Neuronal stem cell (in vitro differentiated cells): ENCODE data around the gene SLC25A39.
A peak's percentile ranks its signal among the peaks of the same experiment; 100 is the strongest.
"Not testable (repeated sequence)": the region's sequence is repeated elsewhere in the genome, so short reads cannot be mapped to it uniquely, and the experiment has no call there.

Source experiments
- DNase-seq: peaks from one replicate; pipeline ENCODE4 v3.0.0-alpha.2; 2013; ENCODE audit warnings: low spot score
- H2AFZ ChIP-seq: one replicate; pipeline ENCODE4 v1.6.1; 2013; ENCODE audit warnings: mild to moderate bottlenecking, low read length, inconsistent platforms
- H2AK5ac ChIP-seq: 2 replicates; pipeline ENCODE4 v1.6.1; 2013; ENCODE audit warnings: low read depth, mild to moderate bottlenecking, inconsistent platforms, low read length, moderate library complexity, mixed read lengths
- H2BK120ac ChIP-seq: 2 replicates; pipeline ENCODE4 v1.6.1; 2013; ENCODE audit warnings: low read depth, mild to moderate bottlenecking, inconsistent platforms, low read length, moderate library complexity, mixed read lengths
- H2BK12ac ChIP-seq: one replicate; pipeline ENCODE4 v1.6.1; 2013; ENCODE audit warnings: low read length, inconsistent platforms
- H2BK15ac ChIP-seq: 2 replicates; pipeline ENCODE4 v1.6.1; 2013; ENCODE audit warnings: mild to moderate bottlenecking, low read length, inconsistent platforms, mixed read lengths
- H2BK5ac ChIP-seq: one replicate; pipeline ENCODE4 v1.6.1; 2013; ENCODE audit warnings: inconsistent platforms, mild to moderate bottlenecking, low read length, moderate library complexity
- H3K14ac ChIP-seq: one replicate; pipeline ENCODE4 v1.6.1; 2013; ENCODE audit warnings: low read length, inconsistent platforms
- H3K18ac ChIP-seq: 2 replicates; pipeline ENCODE4 v1.6.1; 2013; ENCODE audit warnings: low read length, inconsistent platforms
- H3K23ac ChIP-seq: 2 replicates; pipeline ENCODE4 v1.6.1; 2013; ENCODE audit warnings: low read depth, mild to moderate bottlenecking, mixed read lengths, low read length, inconsistent platforms; ENCODE audit not compliant: poor library complexity
- H3K27ac ChIP-seq: replicated peaks from 3 replicates; pipeline ENCODE4 v1.5.1; 2013; ENCODE audit warnings: low read length, inconsistent platforms
- H3K27me3 ChIP-seq, 3 experiments: 2 replicates each; pipeline ENCODE4 v1.6.1; 2013; ENCODE audit warnings: low read length in 3 of 3, mild to moderate bottlenecking in 2 of 3, inconsistent platforms in 1 of 3, low read depth in 1 of 3, mixed read lengths in 1 of 3, moderate library complexity in 1 of 3; ENCODE audit not compliant: control insufficient read depth in 3 of 3, insufficient read depth in 3 of 3
- H3K36me3 ChIP-seq, 2 donors: replicated peaks in 1 of 2; 2 replicates each; pipeline ENCODE4 v1.6.1; 2013; ENCODE audit warnings: low read length in 2 of 2; ENCODE audit not compliant: control insufficient read depth in 2 of 2, insufficient read depth in 2 of 2
- H3K4ac ChIP-seq: 2 replicates; pipeline ENCODE4 v1.6.1; 2013; ENCODE audit warnings: inconsistent platforms, mild to moderate bottlenecking, low read length, moderate library complexity
- H3K4me1 ChIP-seq, 2 donors: 1 replicate in 1 of 2; 2 replicates in 1 of 2; pipeline ENCODE4 v1.6.1; 2013; ENCODE audit warnings: low read length in 2 of 2, low read depth in 1 of 2; ENCODE audit not compliant: control insufficient read depth in 2 of 2, insufficient read depth in 1 of 2
- H3K4me2 ChIP-seq: one replicate; pipeline ENCODE4 v1.6.1; 2013; ENCODE audit warnings: mild to moderate bottlenecking, low read length, inconsistent platforms; ENCODE audit not compliant: insufficient read depth, poor library complexity, severe bottlenecking
- H3K4me3 ChIP-seq, 2 donors: 2 replicates each; pipeline ENCODE4 v1.5.1; 2013; ENCODE audit warnings: low read length in 2 of 2, mild to moderate bottlenecking in 2 of 2, inconsistent platforms in 1 of 2, moderate library complexity in 1 of 2
- H3K79me1 ChIP-seq: one replicate; pipeline ENCODE4 v1.6.1; 2013; ENCODE audit warnings: low read depth, mild to moderate bottlenecking, inconsistent platforms, low read length, moderate library complexity
- H3K9ac ChIP-seq: one replicate; pipeline ENCODE4 v1.6.1; 2013; ENCODE audit warnings: mild to moderate bottlenecking, low read depth, low read length, inconsistent platforms; ENCODE audit not compliant: poor library complexity
- H3K9me3 ChIP-seq, 2 donors: replicated peaks in 1 of 2; 2 replicates each; pipeline versions ENCODE3 to v1.6.1; 2013; ENCODE audit warnings: low read length in 2 of 2, mild to moderate bottlenecking in 2 of 2, inconsistent platforms in 1 of 2, low read depth in 1 of 2, mixed read lengths in 1 of 2, moderate library complexity in 1 of 2; ENCODE audit not compliant: control insufficient read depth in 2 of 2, insufficient read depth in 1 of 2
- H4K8ac ChIP-seq: one replicate; pipeline ENCODE4 v1.6.1; 2013; ENCODE audit warnings: low read depth, mild to moderate bottlenecking, inconsistent platforms, low read length, moderate library complexity
- H4K91ac ChIP-seq: one replicate; pipeline ENCODE4 v1.6.1; 2013; ENCODE audit warnings: low read length, low read depth, mild to moderate bottlenecking, inconsistent platforms; ENCODE audit not compliant: poor library complexity
- WGBS, 2 donors: extraction: QIAGEN DNeasy Blood & Tissue Kit; methylation state at CpG; one replicate each; pipeline ENCODE4 v1.1.7; 2013; ENCODE audit warnings: missing lambda C conversion rate in 2 of 2, mixed read lengths in 1 of 2; ENCODE audit not compliant: insufficient read length in 2 of 2, insufficient replicate concordance in 1 of 2; ENCODE audit errors: extremely low coverage in 2 of 2; 5-methylcytosine and 5-hydroxymethylcytosine counted together

Gene SLC25A39

DNA sequence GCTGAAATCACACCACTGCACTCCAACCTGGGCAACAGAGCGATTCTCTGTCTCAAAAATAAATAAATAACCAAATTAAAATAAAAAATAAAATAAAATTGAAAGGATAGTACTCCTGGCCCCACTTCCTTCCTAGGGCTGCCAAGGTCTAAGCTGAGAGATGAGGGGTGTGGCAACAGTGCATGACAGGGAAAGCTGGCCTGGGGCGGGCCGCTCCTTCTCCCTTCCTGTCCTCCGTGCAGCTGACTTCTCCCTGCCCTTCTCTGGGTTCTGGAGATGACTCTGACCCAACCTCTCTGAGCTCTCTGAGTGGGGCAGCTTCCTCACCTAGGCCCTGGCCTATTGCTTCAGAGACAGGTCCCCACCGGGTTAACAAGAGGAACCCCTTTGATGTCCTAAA, 8.7 kb upstream of the SLC25A39 start:
- Histone ChIP-seq H3K4me2 (no peak overlapping the region), H3K4me1 (no peaks in the 10 kb centered on the region)

DNA sequence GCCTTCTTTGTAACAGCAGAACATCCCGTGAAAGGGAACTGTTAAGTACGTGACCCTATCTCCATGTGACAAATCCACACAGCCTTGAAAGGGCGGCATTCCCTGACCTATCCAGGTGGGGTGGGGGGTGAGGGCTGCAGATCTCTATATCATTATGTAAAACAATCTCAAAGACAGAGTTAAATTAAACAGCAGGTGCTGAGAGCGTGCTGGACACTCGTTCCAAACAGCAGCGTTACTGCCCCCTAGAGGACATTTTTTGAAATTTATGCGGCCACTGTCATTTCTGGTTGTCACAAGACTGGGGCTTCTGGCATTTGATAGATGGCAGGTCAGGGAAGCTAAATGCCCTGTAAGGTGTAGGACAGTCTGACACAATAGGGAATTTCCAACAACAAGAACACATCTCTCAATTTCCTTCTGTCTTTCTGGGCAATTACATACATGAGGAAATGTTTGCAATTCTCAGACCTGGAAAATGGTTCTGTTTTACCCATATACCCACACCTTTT, 6.7 kb upstream of the SLC25A39 start:
- Histone ChIP-seq H4K91ac (no peak overlapping the region), H3K4ac (no peak overlapping the region), H3K27me3 (peaks cover 0 to 24% (median 2%) of the 10 kb centered on the region in 3 experiments), H3K9ac (no peak overlapping the region), H3K23ac (no peak overlapping the region), H4K8ac (no peak overlapping the region), H3K36me3 (no peaks in the 10 kb centered on the region), H3K4me1 (peaks cover 0 to 2% of the 10 kb centered on the region in 2 donors), H2BK15ac (no peak overlapping the region), H2BK5ac (no peak overlapping the region), H3K14ac (no peak overlapping the region), H3K9me3 (no peaks in the 10 kb centered on the region), H3K18ac (no peak overlapping the region), H3K27ac (no peak overlapping the region), H3K4me3 (no peak overlapping the region), H2AFZ (peak overlapping the region; percentile 65), H3K79me1 (no peaks in the 10 kb centered on the region), H3K4me2 (no peak overlapping the region), H2BK12ac (no peak overlapping the region), H2AK5ac (no peak overlapping the region), H2BK120ac (no peak overlapping the region)
- DNase-seq = peak; percentile 86
- WGBS, 2 donors = no CpG with 5 or more reads among the region's 7 CpGs

More for the DNA sequence above, 8.7 kb upstream of the SLC25A39 start:
- Histone ChIP-seq H3K27ac (no peak overlapping the region), H4K91ac (no peak overlapping the region), H3K18ac (no peak overlapping the region), H3K23ac (no peak overlapping the region), H4K8ac (no peak overlapping the region), H2BK120ac (no peak overlapping the region), H2AK5ac (no peak overlapping the region), H3K9me3 (no peaks in the 10 kb centered on the region), H3K79me1 (no peaks in the 10 kb centered on the region), H2BK5ac (no peak overlapping the region), H3K4me3 (no peak overlapping the region), H3K9ac (no peak overlapping the region), H2BK12ac (no peak overlapping the region), H2BK15ac (no peak overlapping the region), H2AFZ (no peak overlapping the region), H3K4ac (no peak overlapping the region), H3K27me3 (peaks cover 0 to 31% (median 0%) of the 10 kb centered on the region in 3 experiments), H3K36me3 (no peaks in the 10 kb centered on the region), H3K14ac (no peak overlapping the region)
- no peak for DNase-seq
- WGBS, 2 donors = no CpG with 5 or more reads among the region's 5 CpGs

DNA sequence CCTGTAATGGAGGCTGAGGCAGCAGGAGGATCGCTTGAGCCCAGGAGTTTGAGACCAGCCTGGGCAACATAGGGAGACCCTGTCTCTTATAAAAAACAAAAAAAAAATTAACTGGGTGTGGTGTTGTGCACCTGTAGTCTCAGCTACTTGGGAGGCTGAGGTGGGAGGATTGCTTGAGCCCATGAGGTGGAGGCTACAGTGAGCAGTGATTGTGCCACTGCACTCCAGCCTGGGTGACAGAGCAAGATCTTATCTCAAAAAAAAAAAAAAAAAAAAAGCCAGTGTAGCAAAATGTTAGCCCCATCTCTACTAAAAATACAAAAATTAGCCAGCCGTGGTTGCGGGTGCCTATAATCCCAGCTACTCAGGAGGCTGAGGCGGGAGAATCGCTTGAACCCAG, 5.6 kb upstream of the SLC25A39 start:
- H3K36me3 ChIP-seq, H3K4me2 ChIP-seq, H3K4me3 ChIP-seq, H3K18ac ChIP-seq, H2BK15ac ChIP-seq, H3K4ac ChIP-seq, H3K23ac ChIP-seq, H3K14ac ChIP-seq, DNase-seq, H2BK120ac ChIP-seq, H2BK5ac ChIP-seq, H4K8ac ChIP-seq, H3K27ac ChIP-seq, H2AFZ ChIP-seq, H2AK5ac ChIP-seq, H4K91ac ChIP-seq, H2BK12ac ChIP-seq, H3K9me3 ChIP-seq, H3K79me1 ChIP-seq, H3K4me1 ChIP-seq, H3K9ac ChIP-seq: not testable (repeated sequence)
- WGBS, 2 donors = no CpG with 5 or more reads among the region's 5 CpGs
- H3K27me3 ChIP-seq = peaks cover 2 to 16% (median 8%) of the 10 kb centered on the region in 3 experiments

DNA sequence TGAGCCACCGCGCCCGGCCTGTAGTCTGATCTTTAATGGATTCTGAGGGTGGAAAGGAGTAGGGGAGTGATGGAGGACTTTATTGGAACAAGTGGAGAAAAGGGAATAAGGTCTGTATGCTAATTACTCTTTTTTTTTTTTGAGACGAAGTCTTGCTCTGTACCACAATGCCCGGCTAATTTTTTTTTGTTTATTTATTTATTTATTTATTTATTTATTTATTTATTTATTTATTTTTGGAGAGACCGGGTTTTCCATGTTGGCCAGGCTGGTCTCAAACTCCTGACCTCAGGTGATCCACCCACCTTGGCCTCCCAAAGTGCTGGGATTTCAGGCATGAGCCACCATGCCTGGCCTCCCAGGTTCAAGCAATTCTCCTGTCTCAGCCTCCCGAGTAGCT, 4.9 kb upstream of the SLC25A39 start:
- not testable (repeated sequence) for H3K9me3 ChIP-seq, H3K9ac ChIP-seq, H2BK5ac ChIP-seq, H3K79me1 ChIP-seq, H3K4me2 ChIP-seq, H4K91ac ChIP-seq, H3K4ac ChIP-seq, DNase-seq, H2AK5ac ChIP-seq, H3K18ac ChIP-seq, H2AFZ ChIP-seq, H2BK15ac ChIP-seq, H2BK120ac ChIP-seq, H3K36me3 ChIP-seq, H4K8ac ChIP-seq, H3K27ac ChIP-seq, H3K14ac ChIP-seq, H3K4me3 ChIP-seq, H3K4me1 ChIP-seq, H2BK12ac ChIP-seq, H3K23ac ChIP-seq
- no CpG with 5 or more reads among the region's 7 CpGs for WGBS, 2 donors
- H3K27me3 ChIP-seq = peaks cover 2 to 12% (median 11%) of the 10 kb centered on the region in 3 experiments
